Right atrium auricular region (tissue), 2 donors: ENCODE results near the gene BABAM2. TPM values are rescaled to one million over a fixed set of nuclear protein-coding genes. Genes with fewer than 3 reads are reported as not detected.

Experiments
- DNase-seq: peaks from one replicate; pipeline ENCODE4 v3.0.0-alpha.2; 2019; ENCODE audit warnings: low spot score
- H3K27ac ChIP-seq, 2 donors: fragments of 200-600 bp; sonication (generic); 1 replicate in 1 of 2; 2 replicates in 1 of 2; pipeline ENCODE4 v1.5.1; 2016 to 2019
- H3K27me3 ChIP-seq, 2 donors: fragments of 200-600 bp; sonication (generic); one replicate each; pipeline versions ENCODE4 v1.5.1 to v1.6.0; 2017 to 2019
- H3K36me3 ChIP-seq: fragments of 200-600 bp; sonication (generic); one replicate; pipeline ENCODE4 v1.5.1; 2016
- H3K4me1 ChIP-seq, 2 donors: fragments of 200-600 bp; sonication (generic); one replicate each; pipeline versions ENCODE4 v1.5.1 to v1.6.0; 2017 to 2019
- H3K4me3 ChIP-seq, 2 donors: fragments of 200-600 bp; sonication (generic); 1 replicate in 1 of 2; 2 replicates in 1 of 2; pipeline ENCODE4 v1.5.1; 2017 to 2019; ENCODE audit warnings: mild to moderate bottlenecking in 1 of 2, moderate library complexity in 1 of 2
- H3K9me3 ChIP-seq, 2 donors: fragments of 200-600 bp; sonication (generic); one replicate each; pipeline ENCODE4 v1.5.1; 2019
- CTCF ChIP-seq, 2 donors: fragments of 200-600 bp; sonication (generic); IDR thresholded peaks; one replicate each; pipeline ENCODE4 v1.5.1; 2019; ENCODE audit warnings: antibody characterized with exemption in 2 of 2
- total RNA-seq, 2 donors: library from RNA; depleted of rRNA; stranded (reverse); fragments of >200 nt; gene quantifications; one replicate each; pipeline ENCODE4 v1.1.0, GENCODE V29; 2016

BABAM2 gene
- total RNA-seq, 2 donors from 2014 or later: 58.8 to 60.6 TPM

GRCh38 chr2:28164280-28164801, 273.8 kb downstream of the BABAM2 start:
- no peaks in the 10 kb centered on the region for H3K9me3 ChIP-seq
- H3K36me3 ChIP-seq: no peaks in the 10 kb centered on the region
- no peak overlapping the region for H3K4me3 ChIP-seq
- peak overlapping the region; percentile 63 to 76 for H3K27ac ChIP-seq
- no peaks in the 10 kb centered on the region for H3K27me3 ChIP-seq
- DNase-seq: no peak
- peaks cover 0 to 45% of the 10 kb centered on the region in 2 donors for H3K4me1 ChIP-seq
- TF ChIP-seq CTCF (IDR thresholded peaks at IDR 0.05): no peak

- Histone ChIP-seq H3K27ac (peak overlapping the region; percentile 63 to 76), H3K4me1 (peaks cover 0 to 45% of the 10 kb centered on the region in 2 donors), H3K4me3 (no peak overlapping the region), H3K27me3 (no peaks in the 10 kb centered on the region), H3K36me3 (no peaks in the 10 kb centered on the region), H3K9me3 (no peaks in the 10 kb centered on the region)
- TF ChIP-seq CTCF (IDR thresholded peaks at IDR 0.05): no peak
- DNase-seq: no peak
Measured at GRCh38 chr2:28165087-28165635, 274.6 kb downstream of the BABAM2 start.

GRCh38 chr2:28166956-28167355, 276.4 kb downstream of the BABAM2 start:
- no peak for DNase-seq
- no peaks in the 10 kb centered on the region for H3K9me3 ChIP-seq
- no peaks in the 10 kb centered on the region for H3K36me3 ChIP-seq
- H3K27me3 ChIP-seq: no peaks in the 10 kb centered on the region
- peaks cover 0 to 35% of the 10 kb centered on the region in 2 donors for H3K4me1 ChIP-seq
- H3K27ac ChIP-seq: no peak overlapping the region
- no peak for TF ChIP-seq CTCF (IDR thresholded peaks at IDR 0.05)
- H3K4me3 ChIP-seq: no peak overlapping the region

GRCh38 chr2:28168376-28168775, 277.8 kb downstream of the BABAM2 start:
- Histone ChIP-seq H3K4me3 (no peak overlapping the region), H3K36me3 (no peaks in the 10 kb centered on the region), H3K9me3 (no peaks in the 10 kb centered on the region), H3K4me1 (peaks cover 0 to 25% of the 10 kb centered on the region in 2 donors), H3K27me3 (no peaks in the 10 kb centered on the region), H3K27ac (no peak overlapping the region)
- no peak for DNase-seq
- no peak for TF ChIP-seq CTCF (IDR thresholded peaks at IDR 0.05)

GRCh38 chr2:28169492-28169891, 279.0 kb downstream of the BABAM2 start:
- H3K27me3 ChIP-seq: no peaks in the 10 kb centered on the region

More at GRCh38 chr2:28169492-28169891, 279.0 kb downstream of the BABAM2 start:
- Histone ChIP-seq H3K4me3 (no peak overlapping the region), H3K9me3 (no peaks in the 10 kb centered on the region), H3K4me1 (peaks cover 0 to 14% of the 10 kb centered on the region in 2 donors), H3K36me3 (no peaks in the 10 kb centered on the region), H3K27ac (no peak overlapping the region)
- DNase-seq: no peak
- no peak for TF ChIP-seq CTCF (IDR thresholded peaks at IDR 0.05)
